ENCODE results near the gene U2AF1L4.

The U2AF1L4 gene

GRCh38 chr19:35693422-35693821 is 51.8 kb downstream of the U2AF1L4 start:
- Histone ChIP-seq H3K9me3 (ENCODE audit: insufficient read depth, low read depth, low read length) (no peaks in the 10 kb centered on the region), H3K4me1 (ENCODE audit: insufficient read depth, low read length, poor library complexity, severe bottlenecking) (no peaks in the 10 kb centered on the region), H3K79me2 (ENCODE audit: insufficient read depth, low read length) (no peaks in the 10 kb centered on the region), H3K4me3 (ENCODE audit: low read length, poor library complexity, severe bottlenecking) (no peak overlapping the region), H3K9ac (ENCODE audit: low read depth, low read length, poor library complexity, severe bottlenecking) (no peak overlapping the region), H3K4me2 (ENCODE audit: low read depth, low read length, poor library complexity, severe bottlenecking) (no peak overlapping the region), H3F3A (ENCODE audit: low read depth) (no peaks in the 10 kb centered on the region), H3K36me3 (ENCODE audit: insufficient read depth, low read length) (no peaks in the 10 kb centered on the region), H4K20me1 (ENCODE audit: insufficient read depth, low read length, poor library complexity, severe bottlenecking) (no peaks in the 10 kb centered on the region), H3K9me2 (replicated peaks; ENCODE audit: low read depth, low read length) (no peaks in the 10 kb centered on the region), H3K27me3 (ENCODE audit: insufficient read depth, low read length, poor library complexity, severe bottlenecking) (no peaks in the 10 kb centered on the region), H2AFZ (ENCODE audit: low read length) (no peak overlapping the region)
- no peak for TF ChIP-seq EZH2phosphoT487 (IDR thresholded peaks at IDR 0.05; ENCODE audit: borderline replicate concordance)
- TF ChIP-seq, protein P1, sequence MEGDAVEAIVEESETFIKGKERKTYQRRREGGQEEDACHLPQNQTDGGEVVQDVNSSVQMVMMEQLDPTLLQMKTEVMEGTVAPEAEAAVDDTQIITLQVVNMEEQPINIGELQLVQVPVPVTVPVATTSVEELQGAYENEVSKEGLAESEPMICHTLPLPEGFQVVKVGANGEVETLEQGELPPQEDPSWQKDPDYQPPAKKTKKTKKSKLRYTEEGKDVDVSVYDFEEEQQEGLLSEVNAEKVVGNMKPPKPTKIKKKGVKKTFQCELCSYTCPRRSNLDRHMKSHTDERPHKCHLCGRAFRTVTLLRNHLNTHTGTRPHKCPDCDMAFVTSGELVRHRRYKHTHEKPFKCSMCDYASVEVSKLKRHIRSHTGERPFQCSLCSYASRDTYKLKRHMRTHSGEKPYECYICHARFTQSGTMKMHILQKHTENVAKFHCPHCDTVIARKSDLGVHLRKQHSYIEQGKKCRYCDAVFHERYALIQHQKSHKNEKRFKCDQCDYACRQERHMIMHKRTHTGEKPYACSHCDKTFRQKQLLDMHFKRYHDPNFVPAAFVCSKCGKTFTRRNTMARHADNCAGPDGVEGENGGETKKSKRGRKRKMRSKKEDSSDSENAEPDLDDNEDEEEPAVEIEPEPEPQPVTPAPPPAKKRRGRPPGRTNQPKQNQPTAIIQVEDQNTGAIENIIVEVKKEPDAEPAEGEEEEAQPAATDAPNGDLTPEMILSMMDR (conservative IDR thresholded peaks at IDR 0.05; ENCODE audit: low read length), result no peak

Measured in Loucy (cell line).